ENCODE data around the gene CD80. TPM values are rescaled to one million over a fixed set of nuclear protein-coding genes. Genes with fewer than 3 reads are reported as not detected.
"Not testable (repeated sequence)": the region's sequence is repeated elsewhere in the genome, so short reads cannot be mapped to it uniquely, and the experiment has no call there.

CD80 gene
- polyA plus RNA-seq, 12 donors, result 0.13 to 0.57 (median 0.39) TPM; not detected in 3

GRCh38 chr3:119585208-119585607 lies 25.8 kb upstream of the CD80 start:
- no peak for DNase-seq

- no peak for DNase-seq
Observed at GRCh38 chr3:119582178-119582577, 22.8 kb upstream of the CD80 start.

GRCh38 chr3:119580067-119580760 lies 20.8 kb upstream of the CD80 start:
- DNase-seq, result peak; percentile 74

- DNase-seq, result peak; percentile 82
Observed at GRCh38 chr3:119579366-119580066, 20.1 kb upstream of the CD80 start, which contains the start of gene ADPRH. Gene ADPRH, plus strand, starts transcription at chr3:119579492. Its CDS starts 2,678 bp downstream, at chr3:119582170.

GRCh38 chr3:119575507-119575906 lies 16.1 kb upstream of the CD80 start:
- no peak for DNase-seq

GRCh38 chr3:119571688-119572087 lies 12.3 kb upstream of the CD80 start:
- DNase-seq, result no peak

- no peak for DNase-seq
Observed at GRCh38 chr3:119571230-119571629, 11.8 kb upstream of the CD80 start.

- DNase-seq, result no peak
Observed at GRCh38 chr3:119570229-119570628, 10.8 kb upstream of the CD80 start.

- DNase-seq, result no peak
Observed at GRCh38 chr3:119569156-119569555, 9.7 kb upstream of the CD80 start.

GRCh38 chr3:119563334-119563733 lies 3.9 kb upstream of the CD80 start:
- DNase-seq, result not testable (repeated sequence)

GRCh38 chr3:119562307-119562961 lies 3.0 kb upstream of the CD80 start:
- DNase-seq, result no peak

- no peak for DNase-seq
Observed at GRCh38 chr3:119560160-119560559, 746 bp upstream of the CD80 start.

- no peak for DNase-seq
Observed at GRCh38 chr3:119558626-119559317, 642 bp downstream of the CD80 start.

GRCh38 chr3:119557877-119558269 lies 1.5 kb downstream of the CD80 start:
- DNase-seq, result no peak

GRCh38 chr3:119557192-119557876 lies 2.1 kb downstream of the CD80 start:
- DNase-seq, result no peak

- DNase-seq, result no peak
Observed at GRCh38 chr3:119555929-119556328, 3.5 kb downstream of the CD80 start.

GRCh38 chr3:119555309-119555735 lies 4.1 kb downstream of the CD80 start:
- no peak for DNase-seq

GRCh38 chr3:119553823-119554415 lies 5.5 kb downstream of the CD80 start:
- no peak for DNase-seq

- not testable (repeated sequence) for DNase-seq
Observed at GRCh38 chr3:119552928-119553327, 6.5 kb downstream of the CD80 start.

- DNase-seq, result no peak
Observed at GRCh38 chr3:119551598-119551997, 7.8 kb downstream of the CD80 start.
